ENCODE measurements around the gene SCNN1A. TPM values are rescaled to one million over a fixed set of nuclear protein-coding genes. Genes with fewer than 3 reads are reported as not detected.

Gene SCNN1A
- total RNA-seq, 5 donors from 2014 or later (not counting 1 experiment from before 2014, with no cell fraction given) = 1.0 to 3.4 (median 2.6) TPM

GRCh38 chr12:6322352-6322751 lies 53.0 kb downstream of the SCNN1A start:
- Histone ChIP-seq H3K36me3 (ENCODE audit: control insufficient read depth in 2 of 2, extremely low read depth in 1 of 2, insufficient read depth in 1 of 2, low read length in 1 of 2) (peaks cover 0 to 8% of the 10 kb centered on the region in 2 donors), H3K27me3 (replicated peaks in 1 of 2; ENCODE audit: control insufficient read depth in 2 of 2, extremely low read depth in 1 of 2, insufficient read depth in 2 of 2, low read length in 1 of 2) (peaks cover 0 to 12% of the 10 kb centered on the region in 2 experiments), H3K27ac (ENCODE audit: low read length) (no peak overlapping the region), H3K4me1 (ENCODE audit: control insufficient read depth in 1 of 2, extremely low read depth in 1 of 2, insufficient read depth in 2 of 2, low read length in 2 of 2) (peaks cover 11 to 60% of the 10 kb centered on the region in 2 experiments), H3K9me3 (no peaks in the 10 kb centered on the region), H3K4me3 (ENCODE audit: control insufficient read depth in 1 of 2, extremely low read depth in 1 of 2, low read length in 1 of 2) (no peak overlapping the region)
- no peaks in the 10 kb centered on the region for H3K36me3 Mint-ChIP-seq
- no peaks in the 10 kb centered on the region for H3K9me3 Mint-ChIP-seq
- no peaks in the 10 kb centered on the region for H3K27me3 Mint-ChIP-seq
- ATAC-seq (replicated peaks in 1 of 4) (no peak), DNase-seq (no peak)
- CTCF ChIA-PET = interaction anchor here (1.1 to 1.5 kb wide), 6 partner anchors 14 to 216 kb away, joined by 3 to 14 read pairs (median 6); no protein-coding TSS in a partner anchor
- peak overlapping the region in 1 of 2 donors; percentile 97 for H3K27ac Mint-ChIP-seq
- no CpG with 5 or more reads among the region's 4 CpGs for WGBS (ENCODE audit: insufficient coverage)
- POLR2A ChIA-PET = no interaction called here
- peaks cover 61 to 66% (median 62%) of the 10 kb centered on the region in 3 donors for H3K4me1 Mint-ChIP-seq
- no peak overlapping the region for H3K4me3 Mint-ChIP-seq

GRCh38 chr12:6321905-6322304 lies 53.5 kb downstream of the SCNN1A start:
- H3K36me3 Mint-ChIP-seq = no peaks in the 10 kb centered on the region
- H3K9me3 Mint-ChIP-seq = no peaks in the 10 kb centered on the region
- no peak for DNase-seq
- Histone ChIP-seq H3K9me3 (no peaks in the 10 kb centered on the region), H3K4me1 (ENCODE audit: control insufficient read depth in 1 of 2, extremely low read depth in 1 of 2, insufficient read depth in 2 of 2, low read length in 2 of 2) (peaks cover 11 to 62% of the 10 kb centered on the region in 2 experiments), H3K4me3 (ENCODE audit: control insufficient read depth in 1 of 2, extremely low read depth in 1 of 2, low read length in 1 of 2) (no peak overlapping the region), H3K36me3 (ENCODE audit: control insufficient read depth in 2 of 2, extremely low read depth in 1 of 2, insufficient read depth in 1 of 2, low read length in 1 of 2) (peaks cover 0 to 5% of the 10 kb centered on the region in 2 donors), H3K27ac (ENCODE audit: low read length) (no peak overlapping the region), H3K27me3 (replicated peaks in 1 of 2; ENCODE audit: control insufficient read depth in 2 of 2, extremely low read depth in 1 of 2, insufficient read depth in 2 of 2, low read length in 1 of 2) (peaks cover 0 to 16% of the 10 kb centered on the region in 2 experiments)
- no peaks in the 10 kb centered on the region for H3K27me3 Mint-ChIP-seq
- POLR2A ChIA-PET = no interaction called here
- H3K4me1 Mint-ChIP-seq = peaks cover 61 to 64% (median 62%) of the 10 kb centered on the region in 3 donors
- ATAC-seq (replicated peaks in 1 of 4) = no peak
- 100% methylated on average over 4 of the region's 6 CpGs for WGBS (ENCODE audit: insufficient coverage)
- no peak overlapping the region for H3K4me3 Mint-ChIP-seq
- peak overlapping the region; percentile 67 to 97 for H3K27ac Mint-ChIP-seq
- CTCF ChIA-PET = interaction anchor here in 1 of 2 donors (0.7 kb wide), 1 partner anchor 274 kb away, joined by 3 read pairs; no protein-coding TSS in a partner anchor

- Histone ChIP-seq H3K4me1 (ENCODE audit: control insufficient read depth in 1 of 2, extremely low read depth in 1 of 2, insufficient read depth in 2 of 2, low read length in 2 of 2) (peaks cover 11 to 41% of the 10 kb centered on the region in 2 experiments), H3K27ac (ENCODE audit: low read length) (no peak overlapping the region), H3K9me3 (no peaks in the 10 kb centered on the region), H3K4me3 (ENCODE audit: control insufficient read depth in 1 of 2, extremely low read depth in 1 of 2, low read length in 1 of 2) (no peak overlapping the region), H3K36me3 (ENCODE audit: control insufficient read depth in 2 of 2, extremely low read depth in 1 of 2, insufficient read depth in 1 of 2, low read length in 1 of 2) (no peaks in the 10 kb centered on the region), H3K27me3 (replicated peaks in 1 of 2; ENCODE audit: control insufficient read depth in 2 of 2, extremely low read depth in 1 of 2, insufficient read depth in 2 of 2, low read length in 1 of 2) (peaks cover 0 to 18% of the 10 kb centered on the region in 2 experiments)
- no peak for DNase-seq
- H3K4me3 Mint-ChIP-seq = no peak overlapping the region
- H3K27ac Mint-ChIP-seq = no peak overlapping the region
- ChIA-PET POLR2A (no interaction called here), CTCF (interaction anchor here (0.9 to 1.4 kb wide), 2 partner anchors 26 to 48 kb away, joined by 3 to 4 read pairs; no protein-coding TSS in a partner anchor)
- no peaks in the 10 kb centered on the region for H3K36me3 Mint-ChIP-seq
- WGBS (ENCODE audit: insufficient coverage) = 89% methylated on average over 4 of the region's 4 CpGs
- no peaks in the 10 kb centered on the region for H3K27me3 Mint-ChIP-seq
- no peaks in the 10 kb centered on the region for H3K9me3 Mint-ChIP-seq
- no peak for ATAC-seq (replicated peaks in 1 of 4)
- peaks cover 40 to 45% (median 44%) of the 10 kb centered on the region in 3 donors for H3K4me1 Mint-ChIP-seq
These were observed 55.9 kb downstream of the SCNN1A start for GRCh38 chr12:6319446-6319845.

GRCh38 chr12:6318440-6318879 lies 56.9 kb downstream of the SCNN1A start:
- H3K4me3 ChIP-seq (ENCODE audit: control insufficient read depth in 1 of 2, extremely low read depth in 1 of 2, low read length in 1 of 2) = no peak overlapping the region
- H3K4me1 ChIP-seq (ENCODE audit: control insufficient read depth in 1 of 2, extremely low read depth in 1 of 2, insufficient read depth in 2 of 2, low read length in 2 of 2) = peaks cover 7 to 32% of the 10 kb centered on the region in 2 experiments
- ChIA-PET CTCF (no interaction called here), POLR2A (interaction anchor here in 1 of 2 donors (0.6 kb wide), 1 partner anchor 39 kb away, joined by 3 read pairs; no protein-coding TSS in a partner anchor)
- Mint-ChIP-seq H3K4me3 (peak overlapping the region in 2 of 3 donors; percentile 21 to 71), H3K27ac (no peak overlapping the region), H3K27me3 (no peaks in the 10 kb centered on the region), H3K36me3 (no peaks in the 10 kb centered on the region), H3K4me1 (peaks cover 30 to 36% (median 35%) of the 10 kb centered on the region in 3 donors), H3K9me3 (no peaks in the 10 kb centered on the region)
- ATAC-seq (replicated peaks in 1 of 4) (peak in 3 of 4 experiments; percentile 8 to 24 (median 20)), DNase-seq (no peak)
- H3K36me3 ChIP-seq (ENCODE audit: control insufficient read depth in 2 of 2, extremely low read depth in 1 of 2, insufficient read depth in 1 of 2, low read length in 1 of 2) = no peaks in the 10 kb centered on the region
- no peaks in the 10 kb centered on the region for H3K9me3 ChIP-seq
- 36% methylated on average over 12 of the region's 16 CpGs for WGBS (ENCODE audit: insufficient coverage)
- H3K27me3 ChIP-seq (replicated peaks in 1 of 2; ENCODE audit: control insufficient read depth in 2 of 2, extremely low read depth in 1 of 2, insufficient read depth in 2 of 2, low read length in 1 of 2) = peaks cover 0 to 21% of the 10 kb centered on the region in 2 experiments
- H3K27ac ChIP-seq (ENCODE audit: low read length) = no peak overlapping the region

GRCh38 chr12:6317693-6318439 lies 57.5 kb downstream of the SCNN1A start:
- Histone ChIP-seq H3K4me1 (ENCODE audit: control insufficient read depth in 1 of 2, extremely low read depth in 1 of 2, insufficient read depth in 2 of 2, low read length in 2 of 2) (peaks cover 2 to 26% of the 10 kb centered on the region in 2 experiments), H3K27ac (ENCODE audit: low read length) (no peak overlapping the region), H3K27me3 (replicated peaks in 1 of 2; ENCODE audit: control insufficient read depth in 2 of 2, extremely low read depth in 1 of 2, insufficient read depth in 2 of 2, low read length in 1 of 2) (peaks cover 0 to 27% of the 10 kb centered on the region in 2 experiments), H3K4me3 (ENCODE audit: control insufficient read depth in 1 of 2, extremely low read depth in 1 of 2, low read length in 1 of 2) (no peak overlapping the region), H3K9me3 (no peaks in the 10 kb centered on the region), H3K36me3 (ENCODE audit: control insufficient read depth in 2 of 2, extremely low read depth in 1 of 2, insufficient read depth in 1 of 2, low read length in 1 of 2) (no peaks in the 10 kb centered on the region)
- Mint-ChIP-seq H3K27ac (peak overlapping the region; percentile 44 to 74), H3K9me3 (no peaks in the 10 kb centered on the region), H3K36me3 (no peaks in the 10 kb centered on the region), H3K4me1 (peaks cover 24 to 30% (median 29%) of the 10 kb centered on the region in 3 donors), H3K27me3 (no peaks in the 10 kb centered on the region), H3K4me3 (peak overlapping the region in 2 of 3 donors; percentile 21 to 71)
- peak in 2 of 4 experiments; percentile 24 to 29 for ATAC-seq (replicated peaks in 1 of 4)
- no peak for DNase-seq
- ChIA-PET POLR2A (no interaction called here), CTCF (interaction anchor here in 1 of 2 donors (0.6 kb wide), 1 partner anchor 1897 kb away, joined by 3 read pairs; no protein-coding TSS in a partner anchor)
- 60% methylated on average over 14 of the region's 21 CpGs for WGBS (ENCODE audit: insufficient coverage)

GRCh38 chr12:6316921-6317692 lies 58.3 kb downstream of the SCNN1A start:
- H3K27ac Mint-ChIP-seq = no peak overlapping the region
- H3K4me3 Mint-ChIP-seq = peak overlapping the region in 1 of 3 donors; percentile 71
- POLR2A ChIA-PET = interaction anchor here in 1 of 2 donors (0.6 kb wide), 1 partner anchor 40 kb away, joined by 3 read pairs; no protein-coding TSS in a partner anchor
- Histone ChIP-seq H3K4me3 (ENCODE audit: control insufficient read depth in 1 of 2, extremely low read depth in 1 of 2, low read length in 1 of 2) (no peak overlapping the region), H3K9me3 (no peaks in the 10 kb centered on the region), H3K27ac (ENCODE audit: low read length) (no peak overlapping the region), H3K4me1 (ENCODE audit: control insufficient read depth in 1 of 2, extremely low read depth in 1 of 2, insufficient read depth in 2 of 2, low read length in 2 of 2) (peaks cover 0 to 19% of the 10 kb centered on the region in 2 experiments), H3K36me3 (ENCODE audit: control insufficient read depth in 2 of 2, extremely low read depth in 1 of 2, insufficient read depth in 1 of 2, low read length in 1 of 2) (no peaks in the 10 kb centered on the region), H3K27me3 (replicated peaks in 1 of 2; ENCODE audit: control insufficient read depth in 2 of 2, extremely low read depth in 1 of 2, insufficient read depth in 2 of 2, low read length in 1 of 2) (peaks cover 0 to 34% of the 10 kb centered on the region in 2 experiments)
- 100% methylated on average over 4 of the region's 21 CpGs for WGBS (ENCODE audit: insufficient coverage)
- no peak for DNase-seq
- no peaks in the 10 kb centered on the region for H3K9me3 Mint-ChIP-seq
- peaks cover 21 to 23% (median 23%) of the 10 kb centered on the region in 3 donors for H3K4me1 Mint-ChIP-seq
- no peak for ATAC-seq (replicated peaks in 1 of 4)
- CTCF ChIA-PET = no interaction called here
- H3K36me3 Mint-ChIP-seq = no peaks in the 10 kb centered on the region
- H3K27me3 Mint-ChIP-seq = peaks cover 0 to 1% of the 10 kb centered on the region in 2 donors
